ENCODE measurements around the gene ADAMTS12.

DNA sequence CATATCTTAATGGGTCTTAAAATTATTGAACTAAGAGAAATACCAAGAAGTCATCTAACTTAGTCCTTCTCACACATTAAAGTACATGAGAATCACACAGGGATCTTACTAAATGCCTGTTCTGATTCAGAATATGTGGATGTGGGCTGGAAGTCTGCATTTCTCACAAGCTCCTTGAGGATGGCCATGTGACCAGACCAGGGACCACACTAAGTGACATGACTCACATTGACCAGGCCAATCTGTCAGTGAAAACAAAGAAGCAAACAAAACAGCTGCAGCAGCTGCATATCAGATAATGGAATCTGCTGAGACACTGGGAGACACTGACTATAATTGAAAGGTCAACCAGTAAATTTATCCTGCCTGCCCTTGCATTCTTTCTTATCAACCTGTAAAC, 110.5 kb downstream of the ADAMTS12 start:
- TF ChIP-seq RXRA (IDR thresholded peaks at IDR 0.05; ENCODE audit: borderline replicate concordance, low read depth) (no peak), SMC3 (IDR thresholded peaks at IDR 0.05; ENCODE audit: low read depth, low read length) (no peak)

Data from SK-N-SH (cell line).